HG03571 (cell line): ENCODE measurements around the gene SLC39A5.
"Not testable (repeated sequence)": the region's sequence is repeated elsewhere in the genome, so short reads cannot be mapped to it uniquely, and the experiment has no call there.

Experiments
- ATAC-seq: cut with Tn5 transposase; IDR thresholded peaks from one replicate; pipeline ENCODE4 v1.9.1; 2021; ENCODE audit not compliant: unreplicated experiment

Gene SLC39A5

GRCh38 chr12:56243731-56244181 lies 13.9 kb downstream of the SLC39A5 start:
- ATAC-seq, result no peak

- no peak for ATAC-seq
Observed at GRCh38 chr12:56244494-56244893, 14.6 kb downstream of the SLC39A5 start.

- no peak for ATAC-seq
Observed at GRCh38 chr12:56247923-56248322, 18.1 kb downstream of the SLC39A5 start.

GRCh38 chr12:56248711-56249110 lies 18.9 kb downstream of the SLC39A5 start:
- no peak for ATAC-seq

GRCh38 chr12:56252649-56253048 lies 22.8 kb downstream of the SLC39A5 start:
- ATAC-seq, result no peak

- ATAC-seq, result no peak
Observed at GRCh38 chr12:56253091-56253490, 23.2 kb downstream of the SLC39A5 start.

- ATAC-seq, result no peak
Observed at GRCh38 chr12:56255671-56256070, 25.8 kb downstream of the SLC39A5 start.

- ATAC-seq, result no peak
Observed at GRCh38 chr12:56256326-56256960, 26.6 kb downstream of the SLC39A5 start.

- ATAC-seq, result no peak
Observed at GRCh38 chr12:56257071-56257470, 27.2 kb downstream of the SLC39A5 start.

- ATAC-seq, result no peak
Observed at GRCh38 chr12:56257491-56258067, 27.7 kb downstream of the SLC39A5 start.

GRCh38 chr12:56258068-56258819 lies 28.4 kb downstream of the SLC39A5 start, which contains the start of gene ANKRD52:
Gene ANKRD52, minus strand, starts transcription at chr12:56258384. Its CDS starts 115 bp downstream, at chr12:56258269.
- ATAC-seq, result peak; percentile 81

GRCh38 chr12:56258820-56259183 lies 29.0 kb downstream of the SLC39A5 start:
- ATAC-seq, result no peak

GRCh38 chr12:56260380-56260779 lies 30.5 kb downstream of the SLC39A5 start:
- ATAC-seq, result no peak

- no peak for ATAC-seq
Observed at GRCh38 chr12:56260921-56261320, 31.1 kb downstream of the SLC39A5 start.

- ATAC-seq, result no peak
Observed at GRCh38 chr12:56261503-56262232, 31.8 kb downstream of the SLC39A5 start.

GRCh38 chr12:56262955-56263354 lies 33.1 kb downstream of the SLC39A5 start:
- ATAC-seq, result not testable (repeated sequence)

- ATAC-seq, result not testable (repeated sequence)
Observed at GRCh38 chr12:56266068-56266692, 36.3 kb downstream of the SLC39A5 start.

GRCh38 chr12:56266693-56267442 lies 37.0 kb downstream of the SLC39A5 start, which contains the start of gene COQ10A:
Gene COQ10A, plus strand, starts transcription at chr12:56266942. Its CDS starts 177 bp downstream, at chr12:56267119.
- ATAC-seq, result peak; percentile 91

- ATAC-seq, result peak; percentile 11
Observed at GRCh38 chr12:56267443-56268071, 37.7 kb downstream of the SLC39A5 start.

GRCh38 chr12:56271031-56271430 lies 41.2 kb downstream of the SLC39A5 start:
- no peak for ATAC-seq
